Uterus (tissue), 2 donors: ENCODE measurements around the gene SEL1L3.

ENCODE experiments used
- POLR2A ChIP-seq, 2 donors: fragments of 450-650 bp; IDR thresholded peaks; one replicate each; pipeline ENCODE4 v1.6.1; 2016; ENCODE audit warnings: antibody characterized with exemption in 2 of 2, mild to moderate bottlenecking in 1 of 2, moderate library complexity in 1 of 2
- TF ChIP-seq, protein P1 (sequence below), 4 experiments: fragments of 200-600 bp in 2 of 4; fragments of 450-650 bp in 2 of 4; sonication (generic) in 2 of 4; IDR thresholded peaks; one replicate each; pipeline ENCODE4 v1.5.1; 2016 to 2019; ENCODE audit warnings: antibody characterized with exemption in 4 of 4, mild to moderate bottlenecking in 2 of 4, moderate library complexity in 1 of 4

- TF ChIP-seq, protein P1, sequence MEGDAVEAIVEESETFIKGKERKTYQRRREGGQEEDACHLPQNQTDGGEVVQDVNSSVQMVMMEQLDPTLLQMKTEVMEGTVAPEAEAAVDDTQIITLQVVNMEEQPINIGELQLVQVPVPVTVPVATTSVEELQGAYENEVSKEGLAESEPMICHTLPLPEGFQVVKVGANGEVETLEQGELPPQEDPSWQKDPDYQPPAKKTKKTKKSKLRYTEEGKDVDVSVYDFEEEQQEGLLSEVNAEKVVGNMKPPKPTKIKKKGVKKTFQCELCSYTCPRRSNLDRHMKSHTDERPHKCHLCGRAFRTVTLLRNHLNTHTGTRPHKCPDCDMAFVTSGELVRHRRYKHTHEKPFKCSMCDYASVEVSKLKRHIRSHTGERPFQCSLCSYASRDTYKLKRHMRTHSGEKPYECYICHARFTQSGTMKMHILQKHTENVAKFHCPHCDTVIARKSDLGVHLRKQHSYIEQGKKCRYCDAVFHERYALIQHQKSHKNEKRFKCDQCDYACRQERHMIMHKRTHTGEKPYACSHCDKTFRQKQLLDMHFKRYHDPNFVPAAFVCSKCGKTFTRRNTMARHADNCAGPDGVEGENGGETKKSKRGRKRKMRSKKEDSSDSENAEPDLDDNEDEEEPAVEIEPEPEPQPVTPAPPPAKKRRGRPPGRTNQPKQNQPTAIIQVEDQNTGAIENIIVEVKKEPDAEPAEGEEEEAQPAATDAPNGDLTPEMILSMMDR (IDR thresholded peaks at IDR 0.05) = no peak
- TF ChIP-seq POLR2A (IDR thresholded peaks at IDR 0.05) = no peak
Measured at GRCh38 chr4:25816591-25817058, 46.2 kb downstream of the SEL1L3 start.
